H1 (cell line): ENCODE measurements around the gene KIAA1755. TPM values are rescaled to one million over a fixed set of nuclear protein-coding genes. Genes with fewer than 3 reads are reported as not detected.

Experiments
- CTCF ChIA-PET: fragments of 300-600 bp; sonication (Branson Sonifier 250); formaldehyde crosslinking; loops from one replicate; lab custom pipeline; 2021; ENCODE audit not compliant: partially characterized antibody; lab: Charles Lee
- POLR2A ChIA-PET: fragments of 300-600 bp; sonication (Branson Sonifier 250); formaldehyde crosslinking; loops from one replicate; lab custom pipeline; 2021; ENCODE audit warnings: inconsistent platforms; ENCODE audit not compliant: partially characterized antibody; lab: Charles Lee
- DNase-seq, 2 experiments: peaks; one replicate each; pipeline versions ENCODE4 v3.0.0 to v3.0.0-alpha.2; 2010 to 2022; ENCODE audit warnings: low spot score in 2 of 2, low read depth in 1 of 2, mixed read lengths in 1 of 2
- FAIRE-seq: peaks from 2 replicates; lab custom pipeline; 2011; peaks lifted over from hg19 to GRCh38; lab: Jason Lieb, UNC
- H2AFZ ChIP-seq: 2 replicates; pipeline ENCODE4 v1.8.1; 2012; ENCODE audit warnings: low read length, inconsistent platforms
- H2AK5ac ChIP-seq: 2 replicates; pipeline ENCODE4 v1.6.1; 2013; ENCODE audit warnings: low read depth, low read length
- H2BK120ac ChIP-seq: replicated peaks from 2 replicates; pipeline ENCODE3; 2013; ENCODE audit warnings: low read depth, low read length, inconsistent platforms
- H2BK12ac ChIP-seq: 2 replicates; pipeline ENCODE4 v1.6.1; 2013; ENCODE audit warnings: low read depth, low read length
- H2BK15ac ChIP-seq: 2 replicates; pipeline ENCODE4 v1.6.1; 2013; ENCODE audit warnings: low read length
- H2BK20ac ChIP-seq: 2 replicates; pipeline ENCODE4 v1.6.1; 2013; ENCODE audit warnings: low read length
- H2BK5ac ChIP-seq: 2 replicates; pipeline ENCODE4 v1.6.1; 2013; ENCODE audit warnings: low read depth, low read length
- H3K14ac ChIP-seq: 2 replicates; pipeline ENCODE4 v1.6.1; 2013; ENCODE audit warnings: inconsistent platforms; ENCODE audit not compliant: insufficient read length
- H3K18ac ChIP-seq: 2 replicates; pipeline ENCODE4 v1.6.1; 2013; ENCODE audit warnings: low read length; ENCODE audit errors: extremely low read depth
- H3K23ac ChIP-seq: 2 replicates; pipeline ENCODE4 v1.6.1; 2013; ENCODE audit warnings: inconsistent platforms; ENCODE audit not compliant: insufficient read length
- H3K23me2 ChIP-seq: 2 replicates; pipeline ENCODE4 v1.6.1; 2013; ENCODE audit warnings: low read depth, low read length
- H3K27ac ChIP-seq: 2 replicates; pipeline ENCODE4 v1.6.1; 2011; ENCODE audit warnings: low read depth, low read length, inconsistent platforms
- H3K27me3 ChIP-seq, 4 experiments: replicated peaks in 1 of 4; 1 replicate in 1 of 4; 2 replicates in 3 of 4; pipeline versions ENCODE4 v1.6.1 to v1.8.1; 2011 to 2013; ENCODE audit warnings: low read length in 3 of 4, mild to moderate bottlenecking in 3 of 4, inconsistent platforms in 2 of 4, mixed read lengths in 2 of 4, moderate library complexity in 1 of 4; ENCODE audit not compliant: control insufficient read depth in 3 of 4, insufficient read depth in 3 of 4; ENCODE audit errors: extremely low read depth in 1 of 4
- H3K36me3 ChIP-seq, 4 experiments: 2 replicates each; pipeline versions ENCODE4 v1.6.1 to v1.8.1; 2011 to 2013; ENCODE audit warnings: mild to moderate bottlenecking in 4 of 4, low read length in 3 of 4, moderate library complexity in 2 of 4, control low read depth in 1 of 4, inconsistent platforms in 1 of 4; ENCODE audit not compliant: insufficient read depth in 4 of 4, control insufficient read depth in 2 of 4
- H3K4ac ChIP-seq: replicated peaks from 2 replicates; pipeline ENCODE3; 2013; ENCODE audit warnings: low read length, low read depth, mixed read lengths, inconsistent platforms; ENCODE audit not compliant: insufficient read length
- H3K4me1 ChIP-seq, 4 experiments: replicated peaks in 1 of 4; 1 replicate in 1 of 4; 2 replicates in 3 of 4; pipeline versions ENCODE4 v1.6.1 to v1.8.1; 2011 to 2013; ENCODE audit warnings: low read length in 3 of 4, inconsistent platforms in 2 of 4, mixed read lengths in 1 of 4; ENCODE audit not compliant: insufficient read depth in 4 of 4, control insufficient read depth in 3 of 4
- H3K4me2 ChIP-seq, 2 experiments: 2 replicates each; pipeline versions ENCODE4 v1.6.1 to v1.8.1; 2011 to 2013; ENCODE audit warnings: low read depth in 2 of 2, low read length in 2 of 2, control low read depth in 1 of 2, inconsistent platforms in 1 of 2, mild to moderate bottlenecking in 1 of 2; ENCODE audit not compliant: insufficient read depth in 1 of 2
- H3K4me3 ChIP-seq, 4 experiments: fragments of 200-600, 300-600 bp in 1 of 4; sonication (generic), shearing (Covaris generic), sonication (Bioruptor Twin) in 1 of 4; 2 replicates each; pipeline versions ENCODE4 v1.5.1 to v1.8.1; 2011 to 2016; ENCODE audit warnings: low read length in 4 of 4, low read depth in 3 of 4, control low read depth in 2 of 4, inconsistent platforms in 2 of 4, mild to moderate bottlenecking in 2 of 4, mixed read lengths in 1 of 4, moderate library complexity in 1 of 4; ENCODE audit not compliant: insufficient read depth in 2 of 4; ENCODE audit errors: extremely low read depth in 1 of 4
- H3K56ac ChIP-seq: replicated peaks from 2 replicates; pipeline ENCODE3; 2013; ENCODE audit warnings: low read depth, mild to moderate bottlenecking, mixed read lengths, low read length, inconsistent platforms; ENCODE audit not compliant: insufficient read length
- H3K79me1 ChIP-seq: 2 replicates; pipeline ENCODE4 v1.6.1; 2013; ENCODE audit warnings: low read depth, low read length, control low read depth
- H3K79me2 ChIP-seq, 2 experiments: 2 replicates each; pipeline versions ENCODE4 v1.6.1 to v1.8.1; 2012 to 2013; ENCODE audit warnings: low read length in 2 of 2, mild to moderate bottlenecking in 2 of 2, inconsistent platforms in 1 of 2; ENCODE audit not compliant: insufficient read depth in 2 of 2, control insufficient read depth in 1 of 2
- H3K9ac ChIP-seq, 4 experiments: replicated peaks in 1 of 4; 1 replicate in 1 of 4; 2 replicates in 3 of 4; pipeline versions ENCODE4 v1.6.1 to v1.8.1; 2011 to 2013; ENCODE audit warnings: low read depth in 3 of 4, low read length in 3 of 4, control low read depth in 2 of 4, mild to moderate bottlenecking in 2 of 4, moderate library complexity in 2 of 4, inconsistent platforms in 1 of 4; ENCODE audit errors: extremely low read depth in 1 of 4
- H3K9me3 ChIP-seq, 2 experiments: 2 replicates each; pipeline versions ENCODE4 v1.6.1 to v1.8.1; 2012 to 2013; ENCODE audit warnings: mild to moderate bottlenecking in 2 of 2, moderate library complexity in 2 of 2, control low read depth in 1 of 2, inconsistent platforms in 1 of 2, low read depth in 1 of 2, low read length in 1 of 2, mixed read lengths in 1 of 2; ENCODE audit not compliant: insufficient read depth in 2 of 2
- H4K20me1 ChIP-seq, 2 experiments: replicated peaks in 1 of 2; 2 replicates each; pipeline versions ENCODE3 to v1.8.1; 2011 to 2013; ENCODE audit warnings: inconsistent platforms in 2 of 2, low read length in 2 of 2, mild to moderate bottlenecking in 1 of 2; ENCODE audit not compliant: insufficient read depth in 2 of 2, control insufficient read depth in 1 of 2
- H4K5ac ChIP-seq: 2 replicates; pipeline ENCODE4 v1.6.1; 2013; ENCODE audit warnings: low read length, low read depth, mixed read lengths, inconsistent platforms; ENCODE audit not compliant: insufficient read length
- H4K8ac ChIP-seq: 2 replicates; pipeline ENCODE4 v1.8.0; 2013; ENCODE audit warnings: mild to moderate bottlenecking, moderate library complexity, low read length, inconsistent platforms; ENCODE audit not compliant: insufficient read depth; ENCODE audit errors: extremely low read depth
- H4K91ac ChIP-seq: replicated peaks from 2 replicates; pipeline ENCODE3; 2013; ENCODE audit warnings: low read length, mixed read lengths, inconsistent platforms; ENCODE audit not compliant: insufficient read length
- CEBPB ChIP-seq: IDR thresholded peaks from 2 replicates; pipeline ENCODE4 v1.6.1; 2012; ENCODE audit warnings: low read depth, low read length
- GABPA ChIP-seq: IDR thresholded peaks from 2 replicates; pipeline ENCODE4 v1.6.1; 2011; ENCODE audit warnings: mild to moderate bottlenecking, low read length, moderate library complexity, borderline replicate concordance; ENCODE audit not compliant: insufficient read depth
- JUND ChIP-seq: IDR thresholded peaks from 2 replicates; pipeline ENCODE4 v1.6.1; 2011; ENCODE audit warnings: mild to moderate bottlenecking, improper control_type of control experiment, low read length
- KDM4A ChIP-seq: IDR thresholded peaks from one replicate; pipeline ENCODE4 v1.7.1; 2012; ENCODE audit warnings: low read depth, mild to moderate bottlenecking, moderate library complexity, low read length, inconsistent platforms; ENCODE audit not compliant: severe bottlenecking
- NANOG ChIP-seq: IDR thresholded peaks from 2 replicates; pipeline ENCODE4 v1.6.1; 2011; ENCODE audit warnings: low read length, low read depth, mild to moderate bottlenecking, inconsistent platforms; ENCODE audit not compliant: insufficient read depth, poor library complexity, severe bottlenecking
- NRF1 ChIP-seq: IDR thresholded peaks from 2 replicates; pipeline ENCODE4 v1.6.1; 2011; ENCODE audit warnings: mild to moderate bottlenecking, low read depth, low read length, improper control_type of control experiment
- RBBP5 ChIP-seq: IDR thresholded peaks from 2 replicates; pipeline ENCODE4 v1.7.1; 2012; ENCODE audit warnings: low read depth, mild to moderate bottlenecking, inconsistent platforms, low read length, moderate library complexity, borderline replicate concordance
- RNF2 ChIP-seq: fragments of 200-900, 300-1000 bp; sonication (generic); IDR thresholded peaks from 2 replicates; pipeline ENCODE4 v1.7.1; 2016; ENCODE audit warnings: borderline replicate concordance, low read depth, mild to moderate bottlenecking, antibody characterized with exemption, low read length; ENCODE audit not compliant: poor library complexity, severe bottlenecking; ENCODE audit errors: missing control alignments
- RXRA ChIP-seq: IDR thresholded peaks from 2 replicates; pipeline ENCODE4 v1.6.1; 2011; ENCODE audit warnings: low read depth, mild to moderate bottlenecking, low read length, moderate library complexity; ENCODE audit not compliant: insufficient read depth
- SIRT6 ChIP-seq: IDR thresholded peaks from one replicate; pipeline ENCODE4 v1.7.1; 2012; ENCODE audit warnings: low read length, inconsistent platforms
- SIX5 ChIP-seq: IDR thresholded peaks from 2 replicates; pipeline ENCODE4 v1.6.1; 2011; ENCODE audit warnings: mild to moderate bottlenecking, low read depth, low read length
- SP4 ChIP-seq: IDR thresholded peaks from 2 replicates; pipeline ENCODE4 v1.6.1; 2012; ENCODE audit warnings: low read length, inconsistent platforms
- WGBS, 2 experiments: shearing (Covaris generic) in 1 of 2; methylation state at CpG; one replicate each; pipeline versions ENCODE4 v1.1.6 to v1.1.7; 2013 to 2015; ENCODE audit warnings: low lambda C conversion rate in 2 of 2, mixed read lengths in 2 of 2, inconsistent platforms in 1 of 2, low coverage in 1 of 2, missing lambda C conversion rate in 1 of 2; ENCODE audit not compliant: insufficient replicate concordance in 2 of 2, insufficient coverage in 1 of 2, insufficient read length in 1 of 2; ENCODE audit errors: extremely low coverage in 1 of 2, missing lambda C conversion rate in 1 of 2; 5-methylcytosine and 5-hydroxymethylcytosine counted together
- polyA plus RNA-seq, 7 experiments: library from polyadenylated mRNA; depleted of rRNA in 3 of 7; stranded (reverse) in 5 of 7; unstranded in 2 of 7; fragments of >200 nt in 5 of 7; fragments of 200-250 nt in 2 of 7; gene quantifications; 1 replicate in 5 of 7; 2 replicates in 1 of 7; 4 replicates in 1 of 7; pipeline versions ENCODE4 v1.2.1 to v1.2.3, GENCODE V29; 2011 to 2013; ENCODE audit warnings: missing spikeins in 2 of 7, mixed read lengths in 2 of 7
- total RNA-seq: library from RNA; stranded (reverse); fragmentation: NEBNext Ultra II Directional; extraction: Animal tissue kit (Norgen Biotek cat#: 25700); gene quantifications from 2 replicates; pipeline ENCODE4 v1.2.1, GENCODE V29; 2021
- TF ChIP-seq, protein P1 (sequence below): IDR thresholded peaks from 2 replicates; pipeline ENCODE4 v1.6.1; 2011; ENCODE audit warnings: low read depth, mild to moderate bottlenecking, low read length; ENCODE audit not compliant: insufficient read depth

The KIAA1755 gene
- total and polyA plus RNA-seq, 2 of the 8 experiments (the other 6 are each of a cell fraction or from before 2014, with no cell fraction given), result 0.23 TPM; not detected in 1

DNA sequence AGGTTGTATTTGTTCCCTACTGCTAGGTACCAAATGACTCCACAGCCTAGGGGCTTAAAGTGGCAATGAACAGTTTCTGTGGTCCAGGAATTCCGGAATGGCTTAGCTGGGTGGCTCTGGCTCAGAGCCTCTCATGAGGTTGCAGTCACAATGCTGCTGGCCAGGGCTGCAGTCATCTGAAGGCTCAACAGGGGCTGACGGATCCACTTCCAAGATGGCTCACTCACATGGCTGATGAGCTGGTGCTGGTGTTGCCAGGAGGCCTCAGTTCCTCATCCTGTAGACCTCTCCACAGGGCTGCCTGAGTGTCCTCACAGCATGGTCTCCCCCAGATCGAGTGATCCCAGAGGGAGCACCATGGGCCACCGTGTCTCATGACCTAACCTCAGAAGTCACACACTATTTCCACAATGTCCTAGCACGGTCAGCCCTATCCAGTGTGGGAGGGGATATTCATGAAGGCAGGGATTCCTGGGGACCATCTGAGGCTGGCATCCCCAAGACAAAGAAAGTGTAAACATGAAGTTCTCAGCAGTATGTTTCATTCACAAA lies 24.4 kb upstream of the KIAA1755 start:
- Histone ChIP-seq H4K5ac (no peak overlapping the region), H2BK15ac (no peak overlapping the region), H3K4ac (no peak overlapping the region), H3K79me1 (no peaks in the 10 kb centered on the region), H2BK120ac (no peak overlapping the region), H3K27me3 (no peaks in the 10 kb centered on the region; a peak in 1 of 7 replicates), H3K56ac (no peak overlapping the region), H3K14ac (no peak overlapping the region), H3K23me2 (no peaks in the 10 kb centered on the region), H3K4me2 (no peak overlapping the region), H3K9ac (no peak overlapping the region), H2AK5ac (no peak overlapping the region), H4K91ac (no peak overlapping the region), H3K79me2 (no peaks in the 10 kb centered on the region), H2AFZ (no peak overlapping the region), H3K18ac (no peak overlapping the region), H4K20me1 (no peaks in the 10 kb centered on the region), H3K36me3 (no peaks in the 10 kb centered on the region), H2BK20ac (no peak overlapping the region), H3K23ac (no peak overlapping the region), H3K4me3 (no peak overlapping the region), H3K9me3 (peaks cover 2 to 3% of the 10 kb centered on the region in 2 experiments; a peak in 1 of 4 replicates), H2BK5ac (no peak overlapping the region), H3K27ac (no peak overlapping the region), H2BK12ac (no peak overlapping the region), H3K4me1 (peaks cover 0 to 4% (median 0%) of the 10 kb centered on the region in 4 experiments; a peak in 2 of 7 replicates), H4K8ac (no peak overlapping the region)
- POLR2A ChIA-PET, result no interaction called here
- CTCF ChIA-PET, result interaction anchor here (0.6 to 0.7 kb wide), 2 partner anchors 53 to 76 kb away, joined by 3 read pairs; no protein-coding TSS in a partner anchor
- no peak for FAIRE-seq
- no peak for DNase-seq
- WGBS, 2 experiments, result 89% methylated on average over 5 of the region's 5 CpGs; no CpG with 5 or more reads in 1 of the 2 experiments
- TF ChIP-seq RNF2 (no peak), GABPA (no peak), RBBP5 (no peak), SIX5 (no peak), SIRT6 (no peak), NANOG (no peak), NRF1 (no peak), KDM4A (no peak), JUND (no peak), CEBPB (no peak), RXRA (no peak), SP4 (no peak)
- TF ChIP-seq, protein P1, sequence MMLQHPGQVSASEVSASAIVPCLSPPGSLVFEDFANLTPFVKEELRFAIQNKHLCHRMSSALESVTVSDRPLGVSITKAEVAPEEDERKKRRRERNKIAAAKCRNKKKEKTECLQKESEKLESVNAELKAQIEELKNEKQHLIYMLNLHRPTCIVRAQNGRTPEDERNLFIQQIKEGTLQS, result no peak
